IgD-negative memory B cell (primary cell): ENCODE data around the gene BZW2. TPM values are rescaled to one million over a fixed set of nuclear protein-coding genes. Genes with fewer than 3 reads are reported as not detected.

Experiments used
- H3K27ac Mint-ChIP-seq, 3 donors: one replicate each; pipeline ENCODE4 v1.8.0; 2020 to 2022; ENCODE audit warnings: mild to moderate bottlenecking in 3 of 3, mixed read lengths in 3 of 3, moderate library complexity in 1 of 3
- H3K27me3 Mint-ChIP-seq: one replicate; pipeline ENCODE4 v1.8.0; 2021; ENCODE audit warnings: mixed read lengths
- H3K36me3 Mint-ChIP-seq: one replicate; pipeline ENCODE4 v1.8.0; 2020; ENCODE audit warnings: mild to moderate bottlenecking, mixed read lengths
- H3K4me1 Mint-ChIP-seq, 3 donors: one replicate each; pipeline ENCODE4 v1.8.0; 2020 to 2022; ENCODE audit warnings: mixed read lengths in 3 of 3, mild to moderate bottlenecking in 1 of 3
- H3K4me3 Mint-ChIP-seq, 4 donors: one replicate each; pipeline ENCODE4 v1.8.0; 2020 to 2022; ENCODE audit warnings: mild to moderate bottlenecking in 4 of 4, mixed read lengths in 4 of 4, moderate library complexity in 3 of 4
- H3K9me3 Mint-ChIP-seq, 3 donors: one replicate each; pipeline ENCODE4 v1.8.0; 2020 to 2021; ENCODE audit warnings: mixed read lengths in 3 of 3, mild to moderate bottlenecking in 1 of 3
- polyA plus RNA-seq: library from polyadenylated mRNA; unstranded; fragments of 300-500 nt; fragmentation: Illumina TruSeq; gene quantifications from one replicate; pipeline ENCODE4 v1.2.3, GENCODE V29; 2021

The BZW2 gene
- 43.8 TPM for polyA plus RNA-seq

- H3K4me1 Mint-ChIP-seq = peaks cover 28 to 50% (median 38%) of the 10 kb centered on the region in 3 donors
- peaks cover 2% of the 10 kb centered on the region for H3K36me3 Mint-ChIP-seq
- no peaks in the 10 kb centered on the region for H3K27me3 Mint-ChIP-seq
- H3K27ac Mint-ChIP-seq = peak within 1 kb of the TSS; percentile 80 to 99 (median 97)
- peak within 1 kb of the TSS; percentile 87 to 100 (median 100) for H3K4me3 Mint-ChIP-seq
- no peaks in the 10 kb centered on the region for H3K9me3 Mint-ChIP-seq
Observed at GRCh38 chr7:16645593-16646471, at the start of gene BZW2, which contains the start of gene ANKMY2. Gene BZW2, plus strand, starts transcription at chr7:16646181. Its CDS starts 19,263 bp downstream, at chr7:16665444. Gene ANKMY2, minus strand, starts transcription at chr7:16645754. Its CDS starts 181 bp downstream, at chr7:16645573.

- H3K27me3 Mint-ChIP-seq = no peaks in the 10 kb centered on the region
- no peak overlapping the region for H3K27ac Mint-ChIP-seq
- H3K36me3 Mint-ChIP-seq = peaks cover 8% of the 10 kb centered on the region
- peaks cover 0 to under 1% (median 0%) of the 10 kb centered on the region in 3 donors for H3K4me1 Mint-ChIP-seq
- H3K9me3 Mint-ChIP-seq = no peaks in the 10 kb centered on the region
- H3K4me3 Mint-ChIP-seq = no peak overlapping the region
Observed at GRCh38 chr7:16598015-16598414, 48.0 kb upstream of the BZW2 start.

GRCh38 chr7:16599860-16600259 lies 46.1 kb upstream of the BZW2 start:
- peaks cover 0 to 3% (median 0%) of the 10 kb centered on the region in 3 donors for H3K4me1 Mint-ChIP-seq
- H3K27me3 Mint-ChIP-seq = no peaks in the 10 kb centered on the region
- H3K27ac Mint-ChIP-seq = no peak overlapping the region
- H3K36me3 Mint-ChIP-seq = peaks cover 13% of the 10 kb centered on the region
- H3K4me3 Mint-ChIP-seq = no peak overlapping the region
- no peaks in the 10 kb centered on the region for H3K9me3 Mint-ChIP-seq

GRCh38 chr7:16603633-16604032 lies 42.3 kb upstream of the BZW2 start:
- Mint-ChIP-seq H3K36me3 (peaks cover 12% of the 10 kb centered on the region), H3K4me3 (no peak overlapping the region), H3K27me3 (no peaks in the 10 kb centered on the region), H3K27ac (no peak overlapping the region), H3K9me3 (no peaks in the 10 kb centered on the region), H3K4me1 (peaks cover 0 to 3% (median 0%) of the 10 kb centered on the region in 3 donors)

GRCh38 chr7:16604054-16604453 lies 41.9 kb upstream of the BZW2 start:
- H3K4me1 Mint-ChIP-seq = peaks cover 0 to 3% (median 0%) of the 10 kb centered on the region in 3 donors
- no peaks in the 10 kb centered on the region for H3K27me3 Mint-ChIP-seq
- no peaks in the 10 kb centered on the region for H3K9me3 Mint-ChIP-seq
- H3K36me3 Mint-ChIP-seq = peaks cover 12% of the 10 kb centered on the region
- H3K27ac Mint-ChIP-seq = no peak overlapping the region
- no peak overlapping the region for H3K4me3 Mint-ChIP-seq

GRCh38 chr7:16606704-16607103 lies 39.3 kb upstream of the BZW2 start:
- Mint-ChIP-seq H3K4me3 (no peak overlapping the region), H3K36me3 (peaks cover 12% of the 10 kb centered on the region), H3K9me3 (no peaks in the 10 kb centered on the region), H3K27me3 (no peaks in the 10 kb centered on the region), H3K27ac (no peak overlapping the region), H3K4me1 (peaks cover 10 to 15% (median 15%) of the 10 kb centered on the region in 3 donors)

- H3K9me3 Mint-ChIP-seq = no peaks in the 10 kb centered on the region
- H3K27ac Mint-ChIP-seq = peak overlapping the region in 1 of 3 donors; percentile 90
- peaks cover 3% of the 10 kb centered on the region for H3K36me3 Mint-ChIP-seq
- no peak overlapping the region for H3K4me3 Mint-ChIP-seq
- H3K27me3 Mint-ChIP-seq = no peaks in the 10 kb centered on the region
- H3K4me1 Mint-ChIP-seq = peaks cover 10 to 15% (median 14%) of the 10 kb centered on the region in 3 donors
Observed at GRCh38 chr7:16609842-16610450, 36.0 kb upstream of the BZW2 start.

GRCh38 chr7:16611711-16612110 lies 34.3 kb upstream of the BZW2 start:
- H3K36me3 Mint-ChIP-seq = peaks cover 9% of the 10 kb centered on the region
- no peak overlapping the region for H3K4me3 Mint-ChIP-seq
- H3K9me3 Mint-ChIP-seq = no peaks in the 10 kb centered on the region
- no peaks in the 10 kb centered on the region for H3K27me3 Mint-ChIP-seq
- H3K27ac Mint-ChIP-seq = no peak overlapping the region
- H3K4me1 Mint-ChIP-seq = peaks cover 10 to 15% (median 14%) of the 10 kb centered on the region in 3 donors

- no peaks in the 10 kb centered on the region for H3K27me3 Mint-ChIP-seq
- H3K4me1 Mint-ChIP-seq = peaks cover 9 to 11% (median 9%) of the 10 kb centered on the region in 3 donors
- no peak overlapping the region for H3K27ac Mint-ChIP-seq
- H3K4me3 Mint-ChIP-seq = no peak overlapping the region
- H3K36me3 Mint-ChIP-seq = peaks cover 13% of the 10 kb centered on the region
- H3K9me3 Mint-ChIP-seq = no peaks in the 10 kb centered on the region
Observed at GRCh38 chr7:16615228-16615627, 30.8 kb upstream of the BZW2 start.

GRCh38 chr7:16616122-16616521 lies 29.9 kb upstream of the BZW2 start:
- H3K4me3 Mint-ChIP-seq = no peak overlapping the region
- no peak overlapping the region for H3K27ac Mint-ChIP-seq
- H3K36me3 Mint-ChIP-seq = peaks cover 14% of the 10 kb centered on the region
- H3K9me3 Mint-ChIP-seq = no peaks in the 10 kb centered on the region
- H3K27me3 Mint-ChIP-seq = no peaks in the 10 kb centered on the region
- peaks cover 8 to 9% (median 8%) of the 10 kb centered on the region in 3 donors for H3K4me1 Mint-ChIP-seq

GRCh38 chr7:16616542-16616941 lies 29.4 kb upstream of the BZW2 start:
- Mint-ChIP-seq H3K27me3 (no peaks in the 10 kb centered on the region), H3K27ac (no peak overlapping the region), H3K36me3 (peaks cover 16% of the 10 kb centered on the region)

GRCh38 chr7:16619979-16620408 lies 26.0 kb upstream of the BZW2 start:
- Mint-ChIP-seq H3K27me3 (no peaks in the 10 kb centered on the region), H3K4me3 (no peak overlapping the region), H3K36me3 (peaks cover 16% of the 10 kb centered on the region), H3K4me1 (peaks cover 5 to 8% (median 8%) of the 10 kb centered on the region in 3 donors), H3K27ac (peak overlapping the region; percentile 10 to 19 (median 17)), H3K9me3 (no peaks in the 10 kb centered on the region)

More at GRCh38 chr7:16616542-16616941, 29.4 kb upstream of the BZW2 start:
- no peaks in the 10 kb centered on the region for H3K9me3 Mint-ChIP-seq
- no peak overlapping the region for H3K4me3 Mint-ChIP-seq
- peaks cover 8% of the 10 kb centered on the region in 3 donors for H3K4me1 Mint-ChIP-seq

- H3K36me3 Mint-ChIP-seq = peaks cover under 1% of the 10 kb centered on the region
- no peak overlapping the region for H3K4me3 Mint-ChIP-seq
- H3K9me3 Mint-ChIP-seq = no peaks in the 10 kb centered on the region
Observed at GRCh38 chr7:16626388-16626787, 19.6 kb upstream of the BZW2 start.

GRCh38 chr7:16627236-16627635 lies 18.7 kb upstream of the BZW2 start:
- H3K4me3 Mint-ChIP-seq = no peak overlapping the region
- no peak overlapping the region for H3K27ac Mint-ChIP-seq
- no peaks in the 10 kb centered on the region for H3K9me3 Mint-ChIP-seq
- peaks cover 0 to 4% (median 0%) of the 10 kb centered on the region in 3 donors for H3K4me1 Mint-ChIP-seq
- no peaks in the 10 kb centered on the region for H3K27me3 Mint-ChIP-seq
- H3K36me3 Mint-ChIP-seq = no peaks in the 10 kb centered on the region

More at GRCh38 chr7:16626388-16626787, 19.6 kb upstream of the BZW2 start:
- Mint-ChIP-seq H3K27ac (no peak overlapping the region), H3K4me1 (peaks cover 0 to 4% (median 0%) of the 10 kb centered on the region in 3 donors), H3K27me3 (no peaks in the 10 kb centered on the region)

- H3K27me3 Mint-ChIP-seq = no peaks in the 10 kb centered on the region
- H3K4me1 Mint-ChIP-seq = peaks cover 0 to 7% (median 6%) of the 10 kb centered on the region in 3 donors
- no peaks in the 10 kb centered on the region for H3K9me3 Mint-ChIP-seq
- H3K4me3 Mint-ChIP-seq = no peak overlapping the region
- H3K36me3 Mint-ChIP-seq = peaks cover 2% of the 10 kb centered on the region
- H3K27ac Mint-ChIP-seq = no peak overlapping the region
Observed at GRCh38 chr7:16630654-16631053, 15.3 kb upstream of the BZW2 start.
